GM18519 (cell line): ENCODE results near the gene DUSP3.
"Not testable (repeated sequence)": the region's sequence is repeated elsewhere in the genome, so short reads cannot be mapped to it uniquely, and the experiment has no call there.

Experiments used
- ATAC-seq: cut with Tn5 transposase; IDR thresholded peaks from one replicate; pipeline ENCODE4 v1.9.1; 2021; ENCODE audit warnings: mild to moderate bottlenecking, moderate library complexity; ENCODE audit not compliant: unreplicated experiment, low FRiP score

The DUSP3 gene

DNA sequence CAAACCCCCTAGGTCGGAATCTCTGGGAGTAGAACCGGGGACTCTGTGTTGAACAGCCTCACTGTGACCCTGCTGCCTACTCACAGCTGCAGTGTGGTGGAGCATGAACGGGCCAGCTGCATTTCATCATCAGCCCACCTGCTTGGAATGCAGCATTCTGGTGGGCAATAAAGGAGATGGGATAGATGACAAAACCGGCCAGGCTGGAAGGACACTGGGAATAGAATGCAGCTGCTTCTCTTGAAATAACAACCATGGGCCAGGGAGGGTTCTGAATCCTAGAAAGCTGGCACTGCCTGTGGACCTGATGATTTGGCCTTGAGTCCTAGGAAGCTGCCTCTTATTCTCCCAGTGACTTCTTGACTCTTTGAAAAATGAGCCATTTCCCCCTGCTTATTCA lies 25.0 kb upstream of the DUSP3 start:
- ATAC-seq: no peak

DNA sequence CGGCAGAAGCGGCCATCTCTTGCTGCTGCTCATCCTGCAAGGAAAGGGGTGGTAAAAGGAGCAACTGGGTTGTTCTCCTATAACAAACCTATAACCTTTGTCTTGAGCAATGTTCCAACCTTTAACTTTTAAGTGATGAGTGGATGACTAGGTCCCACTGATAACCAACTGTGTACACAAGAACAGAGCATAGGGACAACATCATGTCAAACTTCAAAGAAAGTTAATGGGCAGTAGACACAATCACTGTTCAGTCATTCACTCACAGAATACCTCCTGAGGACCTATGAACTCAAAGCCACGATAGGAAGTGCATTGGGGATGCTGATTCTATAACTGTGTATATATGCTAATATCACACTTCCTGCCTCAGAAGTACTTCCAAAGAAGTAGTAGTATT lies 23.1 kb upstream of the DUSP3 start:
- ATAC-seq: no peak

DNA sequence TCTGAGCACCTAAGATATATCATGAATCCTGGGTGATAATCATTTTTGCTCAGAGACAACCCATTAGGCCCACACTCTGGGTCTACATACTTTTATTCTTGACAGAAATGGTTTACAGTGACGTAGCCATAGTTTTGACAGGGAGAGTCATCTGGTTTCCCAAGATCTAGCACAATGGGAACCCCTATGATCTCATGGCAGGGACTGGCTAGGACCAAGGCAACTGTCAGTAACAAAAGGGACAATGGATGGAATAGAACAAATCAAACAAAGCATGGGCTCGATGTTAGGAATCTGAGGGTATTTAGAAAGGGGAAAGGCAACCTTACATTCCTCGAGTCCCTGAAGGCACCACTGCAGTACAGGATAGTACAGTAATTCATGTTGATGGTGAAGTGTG lies 22.0 kb upstream of the DUSP3 start:
- no peak for ATAC-seq

DNA sequence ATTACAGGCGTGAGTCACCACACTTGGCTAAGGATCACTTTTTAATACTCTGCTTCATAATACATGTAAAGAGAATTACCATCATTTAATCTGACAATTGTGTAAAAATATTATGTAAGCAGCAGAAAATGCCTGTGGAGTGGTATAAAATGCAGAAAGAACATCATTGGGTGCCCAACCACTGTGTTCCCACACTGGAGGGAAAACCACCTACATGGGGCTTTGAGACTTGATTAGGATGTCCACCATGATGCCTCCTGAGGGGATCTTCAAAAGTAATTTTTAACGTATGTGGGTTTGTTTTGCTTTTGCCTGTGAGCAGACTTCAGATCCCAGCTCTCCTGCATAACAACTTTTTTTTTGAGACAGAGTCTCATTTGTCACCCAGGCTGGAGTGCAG lies 20.3 kb upstream of the DUSP3 start:
- ATAC-seq: no peak

DNA sequence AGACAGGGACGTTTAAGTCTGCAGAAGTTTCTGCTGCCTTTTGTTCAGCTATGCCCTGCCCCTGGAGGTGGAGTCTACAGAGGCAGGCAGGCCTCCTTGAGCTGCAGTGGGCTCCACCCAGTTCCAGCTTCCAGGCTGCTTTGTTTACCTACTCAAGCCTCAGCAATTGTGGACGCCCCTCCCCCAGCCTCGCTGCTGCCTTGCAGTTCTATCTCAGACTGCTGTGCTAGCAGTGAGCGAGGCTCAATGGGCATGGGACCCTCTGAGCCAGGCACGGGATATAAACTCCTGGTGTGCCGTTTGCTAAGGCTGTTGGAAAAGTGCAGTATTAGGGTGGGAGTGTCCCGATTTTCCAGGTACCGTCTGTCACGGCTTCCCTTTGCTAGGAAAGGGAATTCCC lies 19.2 kb upstream of the DUSP3 start:
- ATAC-seq: not testable (repeated sequence)

DNA sequence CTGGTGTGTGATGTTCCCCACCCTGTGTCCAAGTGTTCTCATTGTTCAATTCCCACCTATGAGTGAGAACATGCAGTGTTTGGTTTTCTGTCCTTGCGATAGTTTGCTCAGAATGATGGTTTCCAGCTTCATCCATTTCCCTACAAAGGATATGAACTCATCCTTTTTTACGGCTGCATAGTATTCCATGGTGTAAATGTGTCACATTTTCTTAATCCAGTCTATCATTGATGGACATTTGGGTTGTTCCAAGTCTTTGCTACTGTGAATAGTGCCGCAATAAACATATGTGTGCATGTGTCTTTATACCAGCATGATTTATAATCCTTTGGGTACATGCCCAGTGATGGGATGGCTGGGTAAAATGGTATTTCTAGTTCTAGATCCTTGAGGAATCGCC lies 13.9 kb upstream of the DUSP3 start:
- ATAC-seq: not testable (repeated sequence)

DNA sequence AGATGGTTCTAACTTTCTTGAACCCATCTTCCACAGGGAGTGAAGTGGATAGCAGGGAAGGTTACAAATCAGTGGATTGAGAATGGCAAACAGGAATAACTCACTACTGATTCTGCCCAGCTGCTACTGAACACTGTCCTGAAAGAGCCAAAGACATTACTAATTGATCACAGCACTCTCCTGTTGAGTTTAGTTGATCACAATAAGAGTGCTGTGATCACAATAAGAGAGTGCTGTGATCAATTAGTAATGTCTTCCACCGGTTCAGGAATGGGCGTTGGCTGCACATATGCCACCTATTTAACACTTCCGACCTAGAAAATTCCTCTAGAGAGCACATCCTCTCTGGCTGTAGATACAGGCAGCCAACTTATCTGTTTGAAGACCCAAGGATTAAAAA lies 12.8 kb upstream of the DUSP3 start:
- ATAC-seq: no peak

DNA sequence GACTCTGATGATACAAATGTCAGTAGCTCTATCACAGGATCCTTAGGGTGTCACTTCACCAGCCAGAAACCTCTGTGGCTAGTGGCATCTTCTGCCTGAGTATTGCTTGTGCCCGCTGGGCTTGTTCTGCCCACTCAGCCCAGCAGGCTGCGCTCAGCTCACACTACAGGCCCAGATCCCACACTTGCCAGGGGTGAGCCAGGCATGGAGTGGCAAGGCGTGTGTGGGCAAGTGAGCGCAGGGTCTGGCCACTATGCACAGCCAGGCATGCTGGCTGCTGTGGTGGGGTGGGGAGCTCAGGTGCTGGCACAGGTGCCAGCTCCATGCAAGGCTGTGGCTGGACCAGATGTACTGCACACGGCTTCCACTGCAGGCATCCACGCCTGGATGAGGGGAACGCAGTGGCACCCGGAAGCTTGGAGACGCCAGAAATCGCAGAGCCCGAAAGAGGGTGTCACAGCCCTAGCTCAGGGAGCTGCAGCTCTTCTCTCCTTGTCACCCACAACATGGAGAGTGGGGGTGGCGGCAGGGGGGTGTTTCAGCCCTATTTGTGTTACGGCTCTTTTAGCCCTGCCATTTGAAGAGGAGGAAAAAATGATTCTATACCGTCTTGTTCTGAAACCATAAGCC lies 11.6 kb upstream of the DUSP3 start:
- no peak for ATAC-seq

DNA sequence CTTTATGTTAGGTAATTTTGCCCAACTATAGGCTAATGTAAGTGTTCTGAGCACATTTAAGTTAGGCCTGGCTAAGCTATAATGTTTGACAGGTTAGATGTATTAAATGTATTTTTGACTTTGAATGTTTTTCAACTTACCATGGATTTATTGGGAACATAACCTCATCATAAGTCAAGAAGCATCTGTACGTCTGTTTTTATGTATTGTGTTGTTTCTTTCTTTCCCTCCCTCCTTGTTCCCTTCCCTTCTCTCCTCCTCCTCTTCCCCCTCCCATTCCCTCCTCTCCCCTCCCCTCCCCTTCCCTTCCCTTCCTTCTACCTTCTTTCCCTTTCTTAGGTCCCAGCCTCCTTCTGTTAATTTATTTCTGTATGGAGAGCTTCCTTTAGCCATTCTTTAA lies 10.7 kb upstream of the DUSP3 start:
- no peak for ATAC-seq

DNA sequence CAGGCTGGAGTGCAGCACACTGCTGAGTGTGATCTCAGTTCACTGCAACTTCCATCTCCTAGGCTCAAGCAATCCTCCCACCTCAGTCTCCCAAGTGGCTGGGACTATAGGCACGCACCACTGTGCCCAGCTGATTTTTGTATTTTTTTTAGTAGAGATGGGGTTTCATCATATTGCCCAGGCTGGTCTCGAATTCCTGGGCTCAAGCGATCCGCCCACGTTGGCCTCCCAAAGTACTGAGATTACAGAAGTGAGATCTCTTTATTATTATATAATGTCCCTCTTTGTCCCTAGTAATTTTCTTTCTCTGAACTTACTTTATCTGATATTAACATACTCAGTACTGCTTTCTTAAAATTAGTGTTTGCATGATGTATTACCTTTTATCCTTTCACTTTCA lies 9.8 kb upstream of the DUSP3 start:
- ATAC-seq: no peak

DNA sequence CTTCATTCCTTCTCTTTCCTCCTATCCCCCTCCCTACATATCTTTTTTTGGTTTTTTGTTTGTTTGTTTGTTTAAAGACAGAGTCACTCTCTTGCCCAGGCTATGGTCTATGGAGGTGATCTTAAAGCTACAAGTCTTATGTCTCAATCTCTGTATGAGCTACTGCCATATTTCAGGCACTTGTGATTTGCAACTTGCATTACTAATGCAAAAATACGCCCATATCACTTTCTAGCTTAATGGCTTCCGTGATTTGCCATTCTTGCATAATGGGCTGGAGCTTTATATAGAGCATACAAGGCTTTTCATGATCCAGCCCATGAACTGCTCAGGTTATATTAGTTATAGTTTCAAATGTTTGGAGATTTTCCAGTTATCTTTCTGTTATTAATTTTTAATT lies 9.0 kb upstream of the DUSP3 start:
- no peak for ATAC-seq

DNA sequence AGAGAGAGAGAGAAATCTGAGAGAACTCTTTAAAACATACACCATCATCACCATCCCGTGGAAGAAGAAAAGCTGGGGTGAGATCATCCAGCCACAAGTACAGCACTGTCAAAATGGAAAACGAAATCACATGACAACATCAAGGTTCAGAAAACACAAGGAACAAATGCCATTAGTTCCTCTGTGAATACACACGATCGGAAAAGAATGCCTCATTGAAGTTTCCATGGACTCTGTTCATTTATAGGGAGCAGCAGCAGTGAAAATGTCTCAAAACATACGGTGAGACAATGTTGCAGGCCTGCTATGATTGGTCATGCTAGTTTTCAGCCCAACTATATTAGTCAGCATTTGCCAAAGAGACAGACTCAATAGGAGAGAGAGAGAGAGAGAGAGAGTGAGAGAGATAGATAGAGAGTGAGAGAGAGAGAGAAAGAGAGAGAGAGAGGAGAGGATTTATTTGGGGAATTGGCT lies 5.9 kb upstream of the DUSP3 start:
- ATAC-seq: no peak

DNA sequence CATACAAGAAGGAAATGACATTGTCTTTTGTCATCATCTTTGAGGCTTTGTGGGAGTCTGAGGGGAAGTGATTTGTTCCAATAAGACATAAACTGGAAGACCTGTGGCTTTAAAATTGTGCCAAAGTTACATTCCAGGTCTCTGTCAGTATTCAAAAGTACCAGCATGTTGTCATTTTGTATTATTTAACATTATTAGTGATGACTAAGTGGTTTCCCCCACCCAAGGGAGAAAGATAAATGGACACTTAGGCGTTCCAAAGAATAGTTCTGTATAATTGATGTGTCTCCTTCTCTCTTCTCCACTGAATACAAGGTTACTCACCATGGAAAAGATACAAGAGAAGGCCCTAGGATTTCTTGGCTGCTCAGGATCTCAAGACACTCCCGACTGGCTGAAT lies 5.3 kb upstream of the DUSP3 start:
- ATAC-seq: no peak

DNA sequence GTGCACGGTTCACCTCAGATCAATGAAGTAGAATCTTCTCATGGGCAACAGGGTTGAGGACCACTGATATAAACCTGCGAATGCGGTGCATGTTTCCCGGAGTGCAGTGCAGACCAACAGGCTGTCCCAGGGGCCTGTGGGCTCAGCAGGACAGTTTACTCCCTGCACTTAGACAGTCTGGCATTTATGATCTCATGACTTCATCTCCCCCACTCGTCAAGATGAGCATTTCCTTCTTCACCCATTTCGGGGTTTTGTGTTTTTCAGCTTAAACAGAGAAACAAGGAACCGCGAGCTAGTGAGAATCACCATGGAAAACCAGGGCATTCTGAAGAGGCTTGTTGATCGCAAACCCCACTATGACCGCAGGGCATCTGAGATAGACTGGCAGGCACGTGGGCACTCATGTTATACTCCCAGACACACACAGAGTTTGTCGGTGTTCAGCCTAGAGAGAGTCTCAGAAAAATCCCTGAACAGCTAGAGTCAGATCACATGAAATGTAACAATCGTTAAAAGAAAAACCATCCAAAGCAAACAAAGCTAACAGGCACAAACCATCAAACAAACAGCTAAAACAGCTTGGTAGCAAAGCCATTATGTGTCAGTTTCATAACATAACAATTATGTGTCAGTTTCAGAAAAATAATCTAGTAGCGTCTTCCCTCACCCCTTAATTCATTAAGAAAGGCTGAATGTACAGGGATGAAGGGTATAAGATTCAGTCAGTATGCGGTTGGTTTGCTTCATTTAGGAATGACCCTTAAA lies 4.3 kb upstream of the DUSP3 start:
- ATAC-seq: no peak

DNA sequence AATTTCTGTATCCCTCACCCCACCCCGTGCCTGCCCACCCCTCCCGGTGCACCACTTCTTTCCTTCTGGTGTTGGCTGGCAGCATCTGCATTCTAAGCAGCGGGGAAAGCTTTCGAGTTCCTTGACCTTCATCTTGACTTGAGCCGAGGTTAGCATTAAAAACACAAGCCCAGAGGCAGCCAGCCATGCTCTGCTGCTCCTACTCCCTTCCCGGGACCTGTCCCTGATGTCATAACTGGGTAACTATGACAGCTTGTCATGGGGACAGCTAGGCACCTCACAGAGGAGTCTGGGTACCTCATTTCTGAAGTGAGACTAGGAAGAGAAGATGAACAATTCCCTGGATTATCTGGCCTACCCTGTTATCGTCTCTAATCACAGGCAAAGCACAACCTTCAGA lies 1.4 kb upstream of the DUSP3 start, which contains the start of gene CFAP97D1:
Gene CFAP97D1, plus strand, starts transcription at position 301 of the 400 bp plus-strand sequence. Its CDS starts 28 bp downstream, at position 329.
- no peak for ATAC-seq

DNA sequence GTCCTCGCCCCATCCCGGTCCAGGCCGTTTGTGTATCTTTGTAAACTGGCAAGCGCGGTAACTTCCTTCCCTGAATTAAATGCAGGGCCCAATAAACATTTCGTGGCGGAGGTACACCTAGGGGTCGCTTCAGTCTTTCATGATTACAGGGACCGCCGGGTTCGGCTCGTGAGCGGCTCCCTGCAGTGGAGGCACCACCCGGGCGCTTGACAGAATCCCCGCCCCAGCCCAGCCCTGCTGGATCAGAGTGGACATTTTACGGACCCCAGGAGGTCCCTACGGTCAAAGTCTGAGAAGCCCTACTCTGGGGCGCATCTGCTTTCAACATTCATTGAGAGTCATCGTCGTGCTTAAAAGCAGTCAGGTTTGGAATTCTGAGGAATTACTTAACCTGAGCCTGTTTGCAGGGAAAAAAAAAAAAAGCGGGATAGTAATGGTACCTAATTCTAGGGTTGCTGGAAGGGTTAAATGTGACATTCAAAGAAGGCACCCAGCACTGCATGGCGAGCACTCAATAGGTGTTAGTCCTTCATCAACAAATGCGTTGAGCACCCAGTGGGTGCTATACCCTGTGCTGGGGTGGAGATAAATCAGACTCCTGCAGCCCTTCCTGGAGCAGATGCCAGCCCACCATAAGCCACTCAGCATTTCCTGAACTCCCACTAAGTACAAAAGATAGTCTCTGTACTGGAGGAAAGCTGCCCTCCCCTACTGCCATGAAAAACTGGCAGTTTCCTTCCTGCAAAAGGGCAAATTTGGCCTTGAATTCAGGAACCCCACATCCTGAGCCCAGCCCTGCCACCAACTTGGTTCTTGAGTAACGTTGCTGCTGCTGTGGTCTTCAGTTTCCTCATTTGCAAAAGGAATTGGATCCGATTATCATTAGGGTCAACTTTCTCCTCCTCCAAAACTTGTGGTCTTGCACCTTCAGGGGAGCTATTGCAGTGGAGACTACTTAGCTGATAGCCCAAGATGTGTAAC lies 658 bp upstream of the DUSP3 start:
- ATAC-seq: no peak

DNA sequence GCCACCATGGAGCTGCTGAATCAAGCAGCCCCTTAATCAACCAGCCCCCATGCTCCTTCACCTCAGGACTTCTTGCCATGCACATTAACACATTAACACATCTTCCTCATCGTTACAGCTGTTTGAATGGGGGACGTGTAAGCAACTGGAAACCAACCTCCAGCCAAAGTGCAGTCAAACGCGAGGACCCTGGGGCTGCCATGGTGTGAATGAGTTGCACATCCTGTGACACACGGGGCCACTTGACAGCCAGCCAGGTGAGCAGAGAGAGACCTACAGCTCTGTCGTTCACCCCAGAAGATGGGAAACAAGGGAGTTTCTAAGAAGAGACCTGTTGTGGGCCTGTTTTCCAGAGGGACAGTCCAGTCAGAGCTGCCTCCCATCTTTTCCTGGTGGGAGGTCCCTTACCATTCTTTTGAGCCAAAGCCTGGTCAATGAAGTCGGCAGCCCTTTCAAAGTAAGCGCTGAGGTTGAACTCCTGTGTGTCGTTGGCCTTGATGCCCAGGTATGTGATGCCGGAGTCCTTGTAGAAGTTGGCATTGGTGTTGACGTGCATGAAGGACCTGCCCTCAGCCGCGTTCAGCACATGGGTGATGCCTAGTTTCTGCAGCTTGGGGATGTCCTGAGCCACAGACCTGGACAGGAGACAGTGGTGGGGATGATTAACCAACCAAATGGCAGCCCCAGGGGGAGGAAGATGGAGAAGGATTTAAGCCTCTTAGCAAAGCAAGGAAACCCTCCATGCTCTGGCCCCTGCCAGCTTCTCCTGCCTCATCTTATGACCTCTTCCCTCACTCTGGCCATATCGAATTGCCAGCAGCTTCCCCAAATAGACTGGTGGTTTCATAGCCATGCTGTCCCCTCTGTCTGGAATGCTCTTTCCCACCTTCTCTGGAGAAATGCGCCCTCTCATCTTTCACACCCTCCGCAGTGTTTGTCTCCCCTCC lies 4.2 kb downstream of the DUSP3 start:
- no peak for ATAC-seq

DNA sequence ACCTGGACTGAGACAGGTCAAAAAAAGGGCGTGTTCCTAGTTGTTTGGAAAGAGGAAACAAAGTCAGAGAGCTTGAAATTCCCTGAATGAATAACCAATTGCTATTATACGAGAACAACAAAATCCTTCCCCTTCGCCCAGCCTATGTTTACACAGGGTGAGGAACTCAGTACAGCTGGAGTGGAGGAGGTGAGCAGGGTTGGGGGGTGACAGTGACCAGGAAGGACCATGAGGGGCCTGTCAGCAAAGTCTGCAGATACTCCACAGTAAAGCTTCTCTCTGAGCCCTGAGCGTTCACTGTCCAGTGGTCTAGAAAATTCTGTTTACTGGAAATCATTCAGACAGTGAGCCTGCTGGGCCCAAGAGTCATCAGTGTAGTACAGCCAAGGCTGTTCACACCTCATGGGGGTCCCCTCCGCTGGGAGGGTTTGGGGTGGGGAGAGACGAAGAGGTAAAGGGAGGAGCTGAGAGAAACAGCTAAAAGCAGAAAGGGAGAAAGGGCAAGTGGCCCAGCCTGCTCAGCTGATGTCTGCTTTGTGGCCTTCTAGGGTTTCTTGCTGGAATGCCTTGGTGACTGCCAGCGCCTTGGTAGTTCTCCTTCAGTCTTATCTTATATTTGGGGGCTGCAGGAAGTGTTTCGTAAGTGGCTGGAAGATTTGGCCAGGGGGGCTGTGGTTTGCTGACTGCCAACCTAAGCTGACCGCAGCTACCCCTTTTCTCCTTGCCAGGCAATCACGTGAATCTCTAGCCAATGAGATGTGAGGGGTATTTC lies 5.7 kb downstream of the DUSP3 start:
- ATAC-seq: no peak

DNA sequence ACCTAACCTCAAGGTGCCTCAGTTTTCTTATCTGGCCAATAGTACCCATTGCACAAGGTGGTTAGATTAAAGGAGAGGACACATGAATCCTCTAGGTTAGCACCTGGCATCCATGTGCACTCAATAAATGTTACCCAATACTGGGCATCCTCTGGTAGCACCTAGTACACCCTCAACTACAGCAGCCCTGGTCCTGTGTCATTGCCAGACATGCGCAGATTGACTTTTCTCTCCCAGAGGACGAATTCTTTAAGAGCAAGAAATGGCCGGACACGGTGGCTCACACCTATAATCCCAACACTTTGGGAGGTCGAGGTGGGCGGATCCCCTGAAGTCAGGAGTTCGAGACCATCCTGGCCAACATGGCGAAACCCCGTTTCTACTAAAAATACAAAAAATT lies 7.3 kb downstream of the DUSP3 start:
- ATAC-seq: no peak
